ENCODE measurements around the gene MRPL21. TPM values are rescaled to one million over a fixed set of nuclear protein-coding genes. Genes with fewer than 3 reads are reported as not detected.

Gene MRPL21
- total RNA-seq, 1 donor, result 47.1 TPM

GRCh38 chr11:68913188-68913587 lies 9.6 kb upstream of the MRPL21 start:
- TF ChIP-seq CTCF (IDR thresholded peaks at IDR 0.05; ENCODE audit: insufficient read depth, low read depth, low read length), result no peak
- no peak overlapping the region for H3K4me3 ChIP-seq (ENCODE audit: low read depth, low read length)
- no peak for DNase-seq (ENCODE audit: low read depth)

DNA sequence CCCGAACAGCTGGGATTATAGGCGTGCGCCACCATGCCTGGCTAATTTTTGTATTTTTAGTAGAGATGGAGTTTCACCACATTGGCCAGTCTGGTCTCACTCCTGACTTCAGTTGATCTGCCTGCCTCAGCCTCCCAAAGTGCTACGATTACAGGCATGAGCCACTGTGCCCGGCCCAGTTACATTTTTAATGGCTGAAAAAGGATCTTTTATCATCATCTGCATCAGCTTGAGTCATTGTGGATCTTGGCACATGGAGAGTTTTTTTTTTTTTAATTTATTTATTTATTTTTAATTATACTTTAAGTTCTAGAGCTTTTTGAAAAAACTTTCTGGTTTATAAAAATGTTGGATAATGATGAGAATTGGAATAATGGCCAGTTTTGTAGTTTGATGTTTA lies 8.6 kb upstream of the MRPL21 start:
- no peak for DNase-seq (ENCODE audit: low read depth)
- H3K4me3 ChIP-seq (ENCODE audit: low read depth, low read length), result no peak overlapping the region
- TF ChIP-seq CTCF (IDR thresholded peaks at IDR 0.05; ENCODE audit: insufficient read depth, low read depth, low read length), result no peak

DNA sequence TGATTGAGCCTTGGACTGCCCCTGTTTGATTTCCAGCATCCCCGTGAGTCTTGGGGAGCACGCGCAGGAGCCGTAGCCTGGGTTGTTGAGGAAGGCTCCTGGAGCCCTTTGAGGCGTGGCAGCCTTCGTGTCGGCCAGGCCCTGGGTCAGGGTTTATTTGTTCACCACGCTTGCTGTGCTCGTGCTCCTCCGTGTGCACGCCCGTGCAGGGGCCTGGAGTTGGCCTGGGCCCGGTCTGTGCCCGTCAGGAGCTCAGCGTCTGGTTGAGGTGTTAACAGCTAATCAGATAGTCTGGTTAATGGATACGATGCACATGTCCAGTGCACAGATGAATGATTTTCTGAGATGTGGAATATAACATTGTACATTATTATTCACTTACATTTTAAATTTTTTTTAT lies 8.1 kb upstream of the MRPL21 start:
- no peak for TF ChIP-seq CTCF (IDR thresholded peaks at IDR 0.05; ENCODE audit: insufficient read depth, low read depth, low read length)
- no peak for DNase-seq (ENCODE audit: low read depth)

GRCh38 chr11:68910965-68911364 lies 7.3 kb upstream of the MRPL21 start:
- no peak for DNase-seq (ENCODE audit: low read depth)
- no peak overlapping the region for H3K4me3 ChIP-seq (ENCODE audit: low read depth, low read length)
- TF ChIP-seq CTCF (IDR thresholded peaks at IDR 0.05; ENCODE audit: insufficient read depth, low read depth, low read length), result no peak

More for the DNA sequence above, 8.1 kb upstream of the MRPL21 start:
- H3K4me3 ChIP-seq (ENCODE audit: low read depth, low read length), result no peak overlapping the region

GRCh38 chr11:68908273-68908672 lies 4.6 kb upstream of the MRPL21 start:
- no peak for TF ChIP-seq CTCF (IDR thresholded peaks at IDR 0.05; ENCODE audit: insufficient read depth, low read depth, low read length)
- no peak for DNase-seq (ENCODE audit: low read depth)
- no peak overlapping the region for H3K4me3 ChIP-seq (ENCODE audit: low read depth, low read length)

DNA sequence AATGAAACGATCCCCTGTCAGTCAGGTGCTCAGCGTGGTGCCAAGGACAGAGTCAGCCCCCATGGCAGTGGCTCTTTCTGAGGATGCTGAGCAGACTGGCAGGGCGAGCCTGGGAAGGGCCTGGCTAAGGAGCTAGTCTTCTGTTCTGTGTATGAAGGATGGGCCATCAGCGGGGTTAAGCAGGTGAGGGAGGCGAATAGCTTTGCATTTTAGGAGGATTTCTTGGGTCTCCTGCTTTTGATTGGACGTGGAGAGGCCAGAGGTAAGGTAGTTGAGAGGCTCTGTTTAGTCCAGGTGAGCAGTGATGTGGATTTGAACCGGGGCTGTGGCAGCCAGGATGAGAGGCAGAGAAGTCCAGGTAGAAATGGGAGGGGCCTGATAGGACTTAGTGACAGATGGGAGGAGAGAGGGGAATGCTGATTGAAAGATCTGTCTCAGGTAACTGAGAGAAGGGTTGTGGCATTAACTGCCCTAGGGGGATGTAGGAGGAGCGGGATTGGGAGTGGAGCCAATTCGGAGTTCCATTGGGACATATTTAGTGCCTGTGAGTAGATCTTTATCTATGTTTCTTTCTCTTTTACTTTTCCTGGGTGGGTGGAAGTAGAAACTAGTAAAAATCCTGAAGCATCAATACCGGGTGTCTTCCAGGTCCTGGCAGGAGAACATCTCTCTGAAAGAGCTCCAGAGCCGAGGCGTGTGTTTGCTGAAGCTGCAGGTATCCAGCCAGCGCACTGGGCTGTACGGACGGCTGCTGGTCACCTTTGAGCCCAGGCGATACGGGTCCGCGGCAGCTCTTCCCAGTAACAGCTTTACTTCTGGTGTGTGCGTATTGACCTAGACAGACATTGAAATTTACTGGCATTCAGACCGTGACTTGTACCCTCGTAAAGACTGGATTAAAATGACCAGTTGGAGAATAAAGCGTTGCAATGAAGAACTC lies 2.1 kb upstream of the MRPL21 start:
- no peak overlapping the region for H3K4me3 ChIP-seq (ENCODE audit: low read depth, low read length)
- TF ChIP-seq CTCF (IDR thresholded peaks at IDR 0.05; ENCODE audit: insufficient read depth, low read depth, low read length), result no peak
- DNase-seq (ENCODE audit: low read depth), result no peak

Measured in fibroblast of villous mesenchyme (primary cell).